MG63 (cell line): Measurements from ENCODE around the gene HOXB3. TPM values are rescaled to one million over a fixed set of nuclear protein-coding genes. Genes with fewer than 3 reads are reported as not detected.
A peak's percentile ranks its signal among the peaks of the same experiment; 100 is the strongest.

Source experiments
- DNase-seq: peaks from one replicate; pipeline ENCODE4 v3.0.0-alpha.2; 2020
- H3K27me3 ChIP-seq: fragments of 250-450 bp; sonication (Bioruptor Pico); 2 replicates; pipeline ENCODE4 v1.5.1; 2020; ENCODE audit warnings: mild to moderate bottlenecking, moderate library complexity
- H3K36me3 ChIP-seq: fragments of 250-450 bp; sonication (Bioruptor Pico); 2 replicates; pipeline ENCODE4 v1.5.1; 2020; ENCODE audit warnings: mild to moderate bottlenecking, moderate library complexity
- H3K4me3 ChIP-seq: fragments of 250-450 bp; sonication (Bioruptor Pico); 2 replicates; pipeline ENCODE4 v1.5.1; 2020; ENCODE audit warnings: mild to moderate bottlenecking, moderate library complexity
- H3K9me3 ChIP-seq: fragments of 250-450 bp; sonication (Bioruptor Pico); 2 replicates; pipeline ENCODE4 v1.5.1; 2020; ENCODE audit warnings: mild to moderate bottlenecking, moderate library complexity
- total RNA-seq: library from RNA; depleted of rRNA; stranded (reverse); fragments of >200 nt; shearing (Covaris generic); gene quantifications from 2 replicates; pipeline ENCODE4 v1.2.3, GENCODE V29; 2014; ENCODE audit warnings: low replicate concordance

The HOXB3 gene
- total RNA-seq, 1 experiment from 2014 or later, result 4.6 TPM

- Histone ChIP-seq H3K36me3 (peaks cover 46% of the 10 kb centered on the region), H3K4me3 (no peak overlapping the region), H3K27me3 (no peaks in the 10 kb centered on the region), H3K9me3 (no peaks in the 10 kb centered on the region)
- no peak for DNase-seq
Observed at GRCh38 chr17:48551596-48552465, 38.2 kb downstream of the HOXB3 start.

- no peaks in the 10 kb centered on the region for H3K27me3 ChIP-seq
- no peak overlapping the region for H3K4me3 ChIP-seq
- no peaks in the 10 kb centered on the region for H3K9me3 ChIP-seq
- DNase-seq, result no peak
- H3K36me3 ChIP-seq, result peaks cover 46% of the 10 kb centered on the region
Observed at GRCh38 chr17:48551214-48551555, 38.9 kb downstream of the HOXB3 start.

- no peak overlapping the region for H3K4me3 ChIP-seq
- no peak for DNase-seq
- no peaks in the 10 kb centered on the region for H3K9me3 ChIP-seq
- H3K36me3 ChIP-seq, result peaks cover 46% of the 10 kb centered on the region
- H3K27me3 ChIP-seq, result no peaks in the 10 kb centered on the region
Observed at GRCh38 chr17:48550502-48551213, 39.4 kb downstream of the HOXB3 start.

- Histone ChIP-seq H3K4me3 (no peak overlapping the region), H3K36me3 (peaks cover 46% of the 10 kb centered on the region), H3K27me3 (no peaks in the 10 kb centered on the region), H3K9me3 (no peaks in the 10 kb centered on the region)
- DNase-seq, result no peak
Observed at GRCh38 chr17:48549914-48550501, 40.0 kb downstream of the HOXB3 start.

- Histone ChIP-seq H3K27me3 (no peaks in the 10 kb centered on the region), H3K36me3 (peaks cover 42% of the 10 kb centered on the region), H3K4me3 (no peak overlapping the region), H3K9me3 (no peaks in the 10 kb centered on the region)
- DNase-seq, result no peak
Observed at GRCh38 chr17:48549281-48549630, 40.8 kb downstream of the HOXB3 start.

- no peaks in the 10 kb centered on the region for H3K27me3 ChIP-seq
- peaks cover 36% of the 10 kb centered on the region for H3K36me3 ChIP-seq
- no peak for DNase-seq
- H3K4me3 ChIP-seq, result peak overlapping the region; percentile 10; the same call in 1 of the 2 replicates
- H3K9me3 ChIP-seq, result no peaks in the 10 kb centered on the region
Observed at GRCh38 chr17:48548523-48549280, 41.3 kb downstream of the HOXB3 start.

- Histone ChIP-seq H3K27me3 (no peaks in the 10 kb centered on the region), H3K4me3 (peak overlapping the region; percentile 10), H3K9me3 (no peaks in the 10 kb centered on the region), H3K36me3 (peaks cover 37% of the 10 kb centered on the region)
- DNase-seq, result peak; percentile 67
Observed at GRCh38 chr17:48547808-48548522, 42.1 kb downstream of the HOXB3 start.

- peaks cover 41% of the 10 kb centered on the region for H3K36me3 ChIP-seq
- peak overlapping the region; percentile 10 for H3K4me3 ChIP-seq
- H3K9me3 ChIP-seq, result no peaks in the 10 kb centered on the region
- no peaks in the 10 kb centered on the region for H3K27me3 ChIP-seq
- peak; percentile 47 for DNase-seq
Observed at GRCh38 chr17:48546924-48547807, 42.9 kb downstream of the HOXB3 start.

GRCh38 chr17:48546137-48546923 is 43.7 kb downstream of the HOXB3 start:
- Histone ChIP-seq H3K9me3 (no peaks in the 10 kb centered on the region), H3K27me3 (no peaks in the 10 kb centered on the region), H3K36me3 (peaks cover 37% of the 10 kb centered on the region), H3K4me3 (peak overlapping the region; percentile 10; the same call in 1 of the 2 replicates)
- DNase-seq, result no peak

- DNase-seq, result no peak
- Histone ChIP-seq H3K27me3 (no peaks in the 10 kb centered on the region), H3K36me3 (peaks cover 42% of the 10 kb centered on the region), H3K9me3 (no peaks in the 10 kb centered on the region), H3K4me3 (peak overlapping the region; percentile 78)
Observed at GRCh38 chr17:48545539-48545938, 44.5 kb downstream of the HOXB3 start.

- peaks cover 38% of the 10 kb centered on the region for H3K36me3 ChIP-seq
- no peaks in the 10 kb centered on the region for H3K9me3 ChIP-seq
- DNase-seq, result peak; percentile 55
- H3K4me3 ChIP-seq, result peak within 1 kb of the TSS; percentile 78
- no peaks in the 10 kb centered on the region for H3K27me3 ChIP-seq
Observed at GRCh38 chr17:48545022-48545375, 45.0 kb downstream of the HOXB3 start, which contains the start of gene HOXB2. Gene HOXB2, minus strand, starts transcription at chr17:48545109. Its CDS starts 198 bp downstream, at chr17:48544911.

- DNase-seq, result peak; percentile 93
- no peaks in the 10 kb centered on the region for H3K27me3 ChIP-seq
- H3K4me3 ChIP-seq, result peak overlapping the region; percentile 78
- H3K9me3 ChIP-seq, result no peaks in the 10 kb centered on the region
- H3K36me3 ChIP-seq, result peaks cover 35% of the 10 kb centered on the region
Observed at GRCh38 chr17:48544349-48545021, 45.6 kb downstream of the HOXB3 start.

GRCh38 chr17:48543854-48544348 is 46.1 kb downstream of the HOXB3 start:
- peaks cover 31% of the 10 kb centered on the region for H3K36me3 ChIP-seq
- no peak for DNase-seq
- H3K9me3 ChIP-seq, result no peaks in the 10 kb centered on the region
- no peaks in the 10 kb centered on the region for H3K27me3 ChIP-seq
- H3K4me3 ChIP-seq, result peak overlapping the region; percentile 78
